ENCODE data around the gene EDAR.

The EDAR gene

DNA sequence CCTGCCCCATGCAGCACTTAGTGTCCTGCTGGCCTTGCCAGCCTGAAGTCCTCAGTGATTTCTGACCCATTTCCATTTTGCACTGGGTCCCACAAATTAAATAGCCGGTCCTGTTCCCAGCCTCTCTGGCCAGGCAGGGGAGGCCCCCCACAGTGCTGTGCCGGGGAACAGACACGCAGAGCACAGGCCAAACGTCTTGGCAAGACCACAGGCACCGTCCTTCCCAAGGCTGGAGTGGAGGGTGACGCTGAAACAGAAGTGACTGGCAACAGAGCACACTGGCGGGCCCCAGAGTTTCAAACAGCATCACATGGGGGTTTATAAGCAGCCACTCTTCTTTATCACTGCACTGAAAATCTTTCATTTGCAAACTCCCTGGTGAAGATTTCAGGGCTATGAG lies 52.2 kb downstream of the EDAR start:
- TF ChIP-seq EP300 (IDR thresholded peaks at IDR 0.05; ENCODE audit: borderline replicate concordance): no peak
- TF ChIP-seq, protein P1, sequence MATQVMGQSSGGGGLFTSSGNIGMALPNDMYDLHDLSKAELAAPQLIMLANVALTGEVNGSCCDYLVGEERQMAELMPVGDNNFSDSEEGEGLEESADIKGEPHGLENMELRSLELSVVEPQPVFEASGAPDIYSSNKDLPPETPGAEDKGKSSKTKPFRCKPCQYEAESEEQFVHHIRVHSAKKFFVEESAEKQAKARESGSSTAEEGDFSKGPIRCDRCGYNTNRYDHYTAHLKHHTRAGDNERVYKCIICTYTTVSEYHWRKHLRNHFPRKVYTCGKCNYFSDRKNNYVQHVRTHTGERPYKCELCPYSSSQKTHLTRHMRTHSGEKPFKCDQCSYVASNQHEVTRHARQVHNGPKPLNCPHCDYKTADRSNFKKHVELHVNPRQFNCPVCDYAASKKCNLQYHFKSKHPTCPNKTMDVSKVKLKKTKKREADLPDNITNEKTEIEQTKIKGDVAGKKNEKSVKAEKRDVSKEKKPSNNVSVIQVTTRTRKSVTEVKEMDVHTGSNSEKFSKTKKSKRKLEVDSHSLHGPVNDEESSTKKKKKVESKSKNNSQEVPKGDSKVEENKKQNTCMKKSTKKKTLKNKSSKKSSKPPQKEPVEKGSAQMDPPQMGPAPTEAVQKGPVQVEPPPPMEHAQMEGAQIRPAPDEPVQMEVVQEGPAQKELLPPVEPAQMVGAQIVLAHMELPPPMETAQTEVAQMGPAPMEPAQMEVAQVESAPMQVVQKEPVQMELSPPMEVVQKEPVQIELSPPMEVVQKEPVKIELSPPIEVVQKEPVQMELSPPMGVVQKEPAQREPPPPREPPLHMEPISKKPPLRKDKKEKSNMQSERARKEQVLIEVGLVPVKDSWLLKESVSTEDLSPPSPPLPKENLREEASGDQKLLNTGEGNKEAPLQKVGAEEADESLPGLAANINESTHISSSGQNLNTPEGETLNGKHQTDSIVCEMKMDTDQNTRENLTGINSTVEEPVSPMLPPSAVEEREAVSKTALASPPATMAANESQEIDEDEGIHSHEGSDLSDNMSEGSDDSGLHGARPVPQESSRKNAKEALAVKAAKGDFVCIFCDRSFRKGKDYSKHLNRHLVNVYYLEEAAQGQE (IDR thresholded peaks at IDR 0.05; ENCODE audit: low read depth): no peak
- TF ChIP-seq, protein P2, sequence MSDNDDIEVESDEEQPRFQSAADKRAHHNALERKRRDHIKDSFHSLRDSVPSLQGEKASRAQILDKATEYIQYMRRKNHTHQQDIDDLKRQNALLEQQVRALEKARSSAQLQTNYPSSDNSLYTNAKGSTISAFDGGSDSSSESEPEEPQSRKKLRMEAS (IDR thresholded peaks at IDR 0.05): no peak
- TF ChIP-seq FOXM1 (IDR thresholded peaks at IDR 0.05; ENCODE audit: borderline replicate concordance, low read depth): no peak
- no peak for TF ChIP-seq TEAD4 (IDR thresholded peaks at IDR 0.05)
- no peak for TF ChIP-seq YY1 (IDR thresholded peaks at IDR 0.05; ENCODE audit: low read depth)
- TF ChIP-seq NFIC (IDR thresholded peaks at IDR 0.05): no peak
- TF ChIP-seq TCF12 (IDR thresholded peaks at IDR 0.05; ENCODE audit: low read depth): no peak
- TF ChIP-seq RAD21 (IDR thresholded peaks at IDR 0.05; ENCODE audit: low read depth): no peak
- no peak for TF ChIP-seq CREB1 (IDR thresholded peaks at IDR 0.05; ENCODE audit: low read depth)
- no peak for TF ChIP-seq TAF1 (IDR thresholded peaks at IDR 0.05; ENCODE audit: low read depth)
- TF ChIP-seq, protein P3, sequence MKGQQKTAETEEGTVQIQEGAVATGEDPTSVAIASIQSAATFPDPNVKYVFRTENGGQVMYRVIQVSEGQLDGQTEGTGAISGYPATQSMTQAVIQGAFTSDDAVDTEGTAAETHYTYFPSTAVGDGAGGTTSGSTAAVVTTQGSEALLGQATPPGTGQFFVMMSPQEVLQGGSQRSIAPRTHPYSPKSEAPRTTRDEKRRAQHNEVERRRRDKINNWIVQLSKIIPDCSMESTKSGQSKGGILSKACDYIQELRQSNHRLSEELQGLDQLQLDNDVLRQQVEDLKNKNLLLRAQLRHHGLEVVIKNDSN (IDR thresholded peaks at IDR 0.05): no peak
- no peak for TF ChIP-seq EGR1 (IDR thresholded peaks at IDR 0.05)
- TF ChIP-seq ZBTB7A (IDR thresholded peaks at IDR 0.05; ENCODE audit: low read depth): no peak
- no peak for TF ChIP-seq CEBPB (IDR thresholded peaks at IDR 0.05)

DNA sequence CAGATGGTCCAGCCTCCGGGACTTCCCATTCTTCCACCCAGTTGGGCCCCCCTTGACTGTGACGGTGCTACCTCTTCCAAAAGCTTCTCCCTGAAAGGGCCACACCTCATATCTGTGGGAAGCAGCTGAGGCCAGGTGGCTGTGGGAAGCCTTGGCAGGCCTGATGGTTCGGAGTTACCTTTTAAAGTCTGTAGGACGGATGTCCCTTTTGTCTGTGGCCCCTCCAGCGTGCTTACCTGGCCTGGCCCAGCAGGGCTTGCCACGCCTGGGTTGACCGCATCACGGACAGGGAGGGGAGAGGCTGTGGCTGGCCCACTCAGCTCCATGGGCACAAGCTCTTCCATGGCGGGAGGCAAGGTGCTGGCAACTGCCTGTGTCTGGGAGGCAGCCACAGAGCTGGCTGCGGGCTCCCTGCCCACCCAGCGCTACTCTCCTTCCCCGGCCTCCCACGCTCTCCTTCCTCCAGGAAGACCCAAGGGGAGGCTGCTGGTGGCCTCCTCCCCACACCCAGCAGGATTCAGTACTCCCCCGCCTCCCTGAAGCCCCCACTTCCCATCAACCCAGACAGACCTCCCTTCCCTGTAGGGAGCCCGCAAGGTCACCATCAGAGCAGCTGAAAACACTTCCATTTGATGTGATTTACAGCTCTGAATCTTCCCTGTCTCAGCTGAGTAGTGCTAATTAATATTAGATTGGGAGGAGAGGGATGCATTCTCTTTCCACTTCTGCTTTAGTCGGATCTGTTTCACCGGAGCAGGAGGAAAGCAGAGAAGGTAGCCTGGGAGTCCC lies 52.8 kb downstream of the EDAR start:
- no peak for TF ChIP-seq TAF1 (IDR thresholded peaks at IDR 0.05; ENCODE audit: low read depth)
- TF ChIP-seq RAD21 (IDR thresholded peaks at IDR 0.05; ENCODE audit: low read depth): no peak
- TF ChIP-seq NFIC (IDR thresholded peaks at IDR 0.05): no peak
- no peak for TF ChIP-seq YY1 (IDR thresholded peaks at IDR 0.05; ENCODE audit: low read depth)
- TF ChIP-seq TCF12 (IDR thresholded peaks at IDR 0.05; ENCODE audit: low read depth): no peak
- TF ChIP-seq, protein P3 (IDR thresholded peaks at IDR 0.05): no peak
- TF ChIP-seq FOXM1 (IDR thresholded peaks at IDR 0.05; ENCODE audit: borderline replicate concordance, low read depth): no peak
- no peak for TF ChIP-seq EP300 (IDR thresholded peaks at IDR 0.05; ENCODE audit: borderline replicate concordance)
- no peak for TF ChIP-seq EGR1 (IDR thresholded peaks at IDR 0.05)
- TF ChIP-seq, protein P1 (IDR thresholded peaks at IDR 0.05; ENCODE audit: low read depth): no peak
- TF ChIP-seq, protein P2 (IDR thresholded peaks at IDR 0.05): no peak
- TF ChIP-seq ZBTB7A (IDR thresholded peaks at IDR 0.05; ENCODE audit: low read depth): no peak
- no peak for TF ChIP-seq TEAD4 (IDR thresholded peaks at IDR 0.05)
- no peak for TF ChIP-seq CEBPB (IDR thresholded peaks at IDR 0.05)

DNA sequence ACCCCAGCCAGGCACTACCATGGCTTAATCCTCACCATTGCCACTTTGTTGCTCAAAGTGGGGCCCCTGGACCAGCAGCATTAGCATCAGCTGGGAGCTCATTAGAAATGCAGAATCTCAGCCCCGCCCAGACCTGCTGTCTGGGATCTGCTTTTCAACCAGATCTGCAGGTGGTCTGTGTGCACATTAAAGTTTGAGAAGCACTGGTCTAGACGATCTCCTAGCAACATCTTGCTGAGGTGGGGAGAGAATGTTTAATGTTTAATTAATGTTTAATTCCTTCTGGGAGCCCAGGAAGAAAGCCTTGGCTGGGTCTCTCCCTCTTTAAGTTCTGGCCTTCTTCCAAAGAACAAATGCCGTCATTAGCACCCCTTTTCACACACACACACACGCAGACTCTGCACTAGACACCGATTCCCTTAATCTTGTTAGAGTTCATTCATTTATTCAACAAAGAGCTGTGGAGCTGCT lies 53.7 kb downstream of the EDAR start:
- no peak for TF ChIP-seq EP300 (IDR thresholded peaks at IDR 0.05; ENCODE audit: borderline replicate concordance)
- TF ChIP-seq ZBTB7A (IDR thresholded peaks at IDR 0.05; ENCODE audit: low read depth): no peak
- no peak for TF ChIP-seq FOXM1 (IDR thresholded peaks at IDR 0.05; ENCODE audit: borderline replicate concordance, low read depth)
- no peak for TF ChIP-seq NFIC (IDR thresholded peaks at IDR 0.05)
- no peak for TF ChIP-seq TCF12 (IDR thresholded peaks at IDR 0.05; ENCODE audit: low read depth)
- TF ChIP-seq, protein P1 (IDR thresholded peaks at IDR 0.05; ENCODE audit: low read depth): no peak
- no peak for TF ChIP-seq TEAD4 (IDR thresholded peaks at IDR 0.05)
- no peak for TF ChIP-seq CEBPB (IDR thresholded peaks at IDR 0.05)
- TF ChIP-seq, protein P2 (IDR thresholded peaks at IDR 0.05): no peak

Measured in Ishikawa (cell line).